CD4-positive, alpha-beta T cell treated with Interleukin-17A for 4 hours (primary cell): ENCODE measurements around the gene SNRNP200.

ENCODE experiments used
- DNase-seq: peaks from one replicate; pipeline ENCODE4 v3.0.0-alpha.2; 2020; ENCODE audit warnings: mixed read lengths

The SNRNP200 gene

DNA sequence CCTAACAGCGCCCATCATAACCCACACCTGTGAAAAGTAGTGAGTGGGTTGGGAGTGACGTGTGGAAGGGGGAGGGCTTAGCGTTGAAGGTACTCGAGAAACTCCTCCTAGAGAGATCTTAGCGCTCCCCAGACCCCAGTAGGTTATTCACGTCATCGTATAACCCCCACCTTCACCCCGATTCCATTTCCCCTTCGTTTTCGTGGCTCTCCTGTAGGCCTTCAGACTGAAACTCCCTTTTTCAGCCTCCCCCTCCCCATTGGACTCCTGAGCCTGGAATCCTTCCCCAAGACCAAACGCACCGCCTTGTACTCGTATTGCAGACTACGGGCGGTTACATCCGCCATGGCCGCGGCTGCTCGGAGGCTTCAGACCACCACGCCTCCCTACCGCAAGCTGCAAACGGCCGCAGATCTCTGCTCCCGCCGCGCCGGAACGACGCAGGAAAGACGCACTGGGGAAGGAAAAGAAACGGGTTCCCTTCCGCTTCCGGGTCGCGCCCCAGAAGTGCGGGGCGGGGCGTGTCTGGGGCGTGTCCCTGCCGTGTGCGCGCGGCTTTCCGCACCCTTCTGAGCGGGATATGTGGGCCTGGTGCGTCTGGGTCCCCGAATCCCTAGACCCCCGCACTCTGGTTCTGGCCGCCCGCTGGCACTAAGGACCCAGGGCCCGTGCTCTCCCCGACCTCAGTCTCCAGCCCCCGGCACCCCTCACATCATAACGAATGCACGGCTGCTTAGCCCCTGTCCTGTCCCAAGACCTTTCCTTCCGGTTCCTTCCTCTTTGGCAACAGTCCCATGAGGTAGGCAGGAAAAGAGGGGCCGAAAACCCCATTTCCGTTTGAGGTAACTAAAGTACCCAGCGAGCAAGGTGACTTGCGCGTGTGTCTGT, at the start of gene SNRNP200:
SNRNP200 (minus strand) TSS at position 456 of the 888 bp plus-strand sequence; CDS start at position 347, 109 bp downstream.
- DNase-seq, result peak; percentile 93

DNA sequence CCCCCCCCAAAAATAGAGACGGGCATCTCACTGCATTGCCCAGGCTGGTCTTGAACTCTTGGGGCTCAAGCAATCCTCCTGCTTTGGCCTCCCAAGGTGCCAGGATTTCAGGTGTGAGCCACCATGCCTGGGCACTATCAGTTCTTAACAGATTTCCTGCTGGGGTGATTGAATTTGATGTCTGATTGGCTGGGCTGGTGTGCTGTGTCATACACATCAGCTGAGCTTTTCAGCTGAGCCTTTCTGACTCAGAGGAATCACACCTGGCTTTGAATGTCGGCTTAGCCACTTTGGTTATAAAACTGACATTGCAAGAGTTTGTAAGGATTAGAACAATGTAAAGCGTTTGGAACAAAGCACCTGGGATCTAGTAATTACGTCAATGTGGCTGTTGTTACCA, 49.1 kb upstream of the SNRNP200 start:
- DNase-seq, result no peak

DNA sequence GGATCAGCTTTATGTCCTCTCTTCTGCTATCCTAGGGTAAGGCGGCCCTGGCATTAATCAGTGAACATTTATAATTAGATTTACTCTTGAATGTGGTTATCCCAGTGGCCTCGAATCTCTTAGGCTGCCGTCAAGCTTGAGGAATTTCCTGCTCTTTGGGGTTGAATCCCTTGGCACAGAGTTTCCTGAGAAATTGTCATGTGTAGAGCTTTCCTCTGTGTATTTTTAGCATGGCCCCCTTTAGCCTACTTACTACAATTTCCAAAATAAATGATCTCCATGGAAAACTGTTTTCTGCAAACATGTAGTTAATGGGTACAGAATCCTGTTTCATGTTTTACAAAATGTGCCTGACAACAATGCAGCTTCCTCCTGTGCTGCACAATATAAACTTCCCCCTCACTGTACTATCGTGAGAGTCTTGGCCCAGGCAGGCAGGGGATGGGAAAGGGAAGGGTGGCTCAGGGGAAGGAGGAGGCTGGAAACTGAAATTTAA, 48.3 kb upstream of the SNRNP200 start:
- DNase-seq, result no peak

DNA sequence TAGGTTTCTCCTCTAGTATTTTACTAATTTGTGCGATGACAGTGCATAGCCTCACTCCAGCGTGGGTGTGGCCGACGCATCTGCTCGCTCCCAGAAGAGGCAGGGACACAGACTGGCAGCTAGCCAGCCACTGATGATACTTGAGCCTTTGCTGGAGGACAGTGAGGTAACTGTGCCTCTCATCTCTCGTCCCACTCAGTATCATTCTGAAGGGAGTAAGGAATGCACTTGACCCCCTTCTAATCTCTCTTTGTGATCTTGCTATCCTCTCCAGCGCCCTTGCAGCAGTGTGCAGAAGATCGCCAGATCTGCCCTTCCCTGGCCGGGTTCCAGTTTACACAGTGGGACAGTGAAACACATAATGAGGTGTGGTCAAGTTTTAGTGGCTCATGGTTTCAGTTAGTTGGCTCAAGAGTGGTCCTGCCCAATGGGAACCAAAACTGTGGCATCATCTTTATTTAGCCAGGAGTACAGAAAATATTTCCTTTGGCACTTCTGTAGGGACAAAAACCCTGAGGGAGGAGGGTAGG, 47.8 kb upstream of the SNRNP200 start:
- no peak for DNase-seq

DNA sequence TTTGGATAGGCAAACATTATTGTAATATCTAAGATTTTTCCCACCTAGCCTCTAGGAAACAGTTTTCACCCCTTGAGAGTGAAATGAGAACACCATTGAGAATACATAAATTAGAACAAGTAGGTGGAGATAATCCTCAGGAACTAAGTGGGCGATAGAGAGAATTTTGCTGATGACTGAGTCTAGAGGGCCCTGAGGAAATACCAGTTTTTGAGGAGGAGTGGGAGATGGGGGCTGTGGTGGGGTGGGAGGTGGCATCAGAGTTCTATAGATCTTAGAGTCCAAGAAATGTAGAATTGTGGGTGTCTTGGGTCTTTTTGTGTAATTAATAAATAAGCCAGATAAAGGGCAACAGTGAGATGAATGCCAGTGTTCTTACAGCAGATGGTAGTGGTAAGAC, 42.0 kb upstream of the SNRNP200 start:
- DNase-seq, result no peak

DNA sequence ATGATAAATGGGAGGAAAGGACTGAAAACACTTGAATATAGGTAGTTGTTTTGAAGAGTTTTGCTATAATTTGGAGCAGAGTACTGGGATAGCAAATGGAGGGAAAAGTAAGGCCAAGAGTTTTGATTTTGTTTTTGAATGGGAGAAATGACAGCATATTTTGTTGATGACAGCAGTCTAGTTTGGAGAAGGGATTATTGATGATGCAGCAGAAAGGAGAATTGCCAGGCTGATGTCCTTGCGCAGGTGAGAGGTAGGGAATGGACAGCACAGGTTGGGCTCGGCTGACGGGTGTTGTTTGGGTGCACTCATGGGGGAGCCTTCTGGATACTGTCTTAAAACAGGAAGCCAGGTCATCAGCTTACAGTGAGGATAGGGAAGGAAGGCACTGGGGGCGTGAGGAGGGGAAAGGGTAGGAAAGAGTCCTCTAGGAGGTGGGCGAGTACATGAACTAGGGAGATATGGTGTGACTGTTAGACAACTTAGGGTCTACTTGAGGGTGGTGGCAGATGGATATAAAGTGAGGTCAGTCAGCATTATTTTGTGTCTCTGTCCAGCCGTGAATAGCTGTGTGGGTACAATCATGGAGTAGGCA, 40.6 kb upstream of the SNRNP200 start:
- no peak for DNase-seq

DNA sequence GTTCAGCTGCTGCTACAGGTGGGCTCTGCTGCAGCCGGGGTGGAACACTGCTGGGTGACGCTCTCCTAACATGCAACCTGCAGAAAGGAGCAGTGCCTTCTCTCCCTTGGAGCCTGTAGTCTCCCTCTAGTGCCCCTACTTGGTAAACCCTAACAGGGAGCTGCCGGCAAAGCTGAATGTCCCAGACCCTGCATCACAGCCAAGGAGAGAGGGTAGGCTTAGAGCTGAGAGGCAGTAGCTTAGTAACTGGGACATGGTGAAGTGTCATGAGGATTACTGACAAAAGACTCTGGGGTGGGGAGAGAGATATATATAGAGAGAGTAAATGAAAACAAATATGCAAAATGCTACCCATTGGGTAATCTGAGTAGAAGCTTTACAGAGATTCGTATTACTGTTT, 40.1 kb upstream of the SNRNP200 start:
- DNase-seq, result peak; percentile 28

DNA sequence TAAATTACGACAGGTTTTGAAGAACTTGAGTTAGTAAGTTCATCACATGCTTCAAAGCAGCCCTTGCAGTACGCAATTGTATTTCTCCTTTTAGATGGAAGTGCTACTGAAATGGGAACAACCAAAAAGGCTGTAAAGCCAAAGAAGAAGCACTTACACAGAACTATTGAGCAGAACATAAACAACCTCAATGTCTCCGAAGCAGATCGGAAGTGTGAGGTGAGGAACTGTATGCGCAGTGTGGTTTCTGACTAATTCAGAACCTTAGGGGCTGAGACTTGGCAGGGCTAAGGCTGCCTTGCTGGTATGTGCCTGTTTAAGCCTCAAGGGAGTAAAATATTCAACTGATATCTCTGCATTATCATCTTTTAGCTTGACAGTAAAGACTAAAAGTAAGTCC, 38.7 kb upstream of the SNRNP200 start:
- DNase-seq, result peak; percentile 63

DNA sequence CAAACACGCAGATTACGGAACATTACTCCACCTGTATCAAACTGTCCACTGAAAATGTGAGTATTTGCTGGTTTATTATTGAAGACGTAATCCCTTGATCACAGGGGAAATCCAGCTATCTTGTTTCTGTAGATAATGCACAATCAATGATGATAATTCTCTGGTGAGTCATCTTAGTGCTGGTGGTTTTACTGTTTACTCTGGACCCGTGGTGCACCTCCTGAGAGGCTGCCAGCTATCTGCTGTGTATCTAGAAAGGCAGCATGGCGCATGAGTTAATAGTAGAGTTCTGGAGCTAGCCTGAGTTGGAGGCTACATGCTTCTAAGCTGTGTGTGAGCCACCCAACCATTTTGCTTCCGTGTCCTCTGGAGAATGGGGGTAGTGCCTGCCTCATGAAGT, 36.7 kb upstream of the SNRNP200 start:
- DNase-seq, result peak; percentile 59

DNA sequence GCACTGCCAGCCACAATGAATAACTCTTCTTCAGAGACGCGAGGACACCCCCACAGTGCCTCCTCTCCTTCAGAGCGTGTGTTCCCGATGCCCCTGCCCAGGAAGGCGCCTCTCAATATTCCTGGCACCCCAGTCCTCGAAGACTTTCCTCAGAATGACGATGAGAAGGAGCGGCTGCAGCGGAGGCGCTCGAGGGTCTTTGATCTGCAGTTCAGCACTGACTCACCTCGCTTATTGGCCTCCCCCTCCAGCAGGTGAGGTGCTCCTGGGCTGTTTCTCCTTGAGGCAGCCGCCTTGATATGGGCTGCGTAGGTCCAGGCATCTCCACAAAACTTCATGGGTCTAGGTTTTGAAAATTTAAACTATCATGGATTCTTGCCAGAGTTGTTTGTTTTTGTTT, 36.3 kb upstream of the SNRNP200 start:
- no peak for DNase-seq

DNA sequence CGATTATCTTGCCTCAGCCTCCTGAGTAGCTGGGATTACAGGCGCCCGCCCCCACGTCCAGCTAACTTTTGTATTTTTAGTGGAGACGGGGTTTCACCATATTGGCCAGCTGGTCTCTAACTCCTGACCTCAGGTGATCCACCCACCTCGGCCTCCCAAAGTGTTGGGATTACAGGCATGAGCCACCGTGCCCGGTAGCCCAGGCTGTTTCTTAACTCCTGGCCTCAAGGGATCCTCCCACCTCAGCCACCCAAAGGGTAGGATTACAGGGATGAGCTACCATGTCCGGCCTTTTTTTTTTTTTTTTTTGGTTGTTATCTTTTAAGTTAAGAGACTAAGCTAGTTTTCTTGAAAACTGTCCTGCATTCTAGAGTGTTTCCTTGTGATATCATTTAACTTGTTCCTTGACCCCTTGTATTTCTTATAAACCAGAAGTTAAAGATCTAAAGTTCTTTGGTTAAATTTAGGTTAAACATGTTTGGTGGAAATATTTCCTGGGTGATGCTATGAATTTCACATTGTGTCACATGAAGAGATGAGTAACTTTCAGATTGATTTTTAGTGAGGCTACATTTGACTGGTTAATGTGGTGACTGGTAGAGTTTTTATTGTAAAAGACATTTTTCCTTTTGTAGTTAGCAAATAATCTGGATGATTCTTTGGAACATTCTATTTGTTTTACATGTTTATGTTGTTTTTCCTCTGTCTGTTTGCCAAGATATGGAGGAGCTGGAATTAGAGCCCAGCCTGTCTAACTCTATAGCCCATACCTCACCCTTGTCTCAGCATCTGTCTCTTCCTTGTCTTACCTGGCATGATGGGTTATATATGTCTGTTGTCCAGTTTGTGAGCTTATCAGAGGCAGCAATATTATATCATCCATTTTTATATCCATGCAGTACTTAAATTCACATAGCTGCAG, 35.4 kb upstream of the SNRNP200 start:
- no peak for DNase-seq

DNA sequence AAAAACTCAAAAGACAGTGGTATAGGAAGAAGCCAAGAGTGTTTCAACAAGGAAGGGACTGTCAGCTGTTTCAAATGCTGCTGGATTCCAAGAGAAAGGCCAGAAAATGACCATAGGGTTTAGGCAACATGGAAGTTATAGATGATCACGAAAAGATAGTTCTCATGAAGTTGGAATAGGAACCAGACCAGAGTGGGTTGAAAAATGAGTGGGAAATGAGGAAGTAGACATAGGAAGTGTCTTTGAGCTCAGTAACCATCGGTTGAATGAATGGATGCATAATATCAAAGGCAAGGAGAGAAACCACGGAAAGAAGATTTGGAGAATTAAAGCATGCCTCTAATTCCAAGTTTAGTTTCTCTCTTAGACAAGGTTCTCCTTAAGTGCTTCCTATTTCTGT, 31.5 kb upstream of the SNRNP200 start:
- DNase-seq, result no peak

DNA sequence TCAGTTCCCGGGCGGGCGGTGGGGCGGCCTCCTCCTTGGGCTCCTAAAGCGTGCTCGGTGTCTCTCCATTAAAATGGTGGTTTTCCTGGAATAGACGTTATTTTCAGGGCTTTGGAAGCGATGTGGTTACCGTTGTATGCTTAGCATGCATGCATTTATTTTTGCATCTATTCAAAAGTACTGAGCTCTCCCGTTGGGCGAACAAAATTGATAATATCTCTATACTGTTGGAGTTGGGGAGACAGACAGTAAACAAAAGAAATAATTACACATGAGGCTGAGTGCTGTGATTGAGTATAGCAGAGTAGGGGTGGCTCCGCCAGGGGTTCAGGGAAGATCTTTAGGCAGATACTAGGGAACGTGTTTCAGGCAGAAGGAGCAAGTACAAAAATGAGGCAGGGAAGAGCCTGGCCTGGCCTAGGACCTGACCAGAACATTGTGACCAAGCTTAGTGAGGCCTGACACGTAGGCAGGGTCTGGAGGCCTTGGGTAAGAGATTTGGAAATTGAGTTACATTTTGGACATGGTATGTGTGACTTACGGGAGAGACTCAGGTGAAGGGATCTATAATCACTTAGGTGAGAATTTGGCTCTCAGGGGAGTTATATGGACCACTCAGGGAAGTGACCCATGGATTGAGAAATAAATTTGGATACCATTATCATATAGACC, 30.9 kb upstream of the SNRNP200 start:
- DNase-seq, result no peak

DNA sequence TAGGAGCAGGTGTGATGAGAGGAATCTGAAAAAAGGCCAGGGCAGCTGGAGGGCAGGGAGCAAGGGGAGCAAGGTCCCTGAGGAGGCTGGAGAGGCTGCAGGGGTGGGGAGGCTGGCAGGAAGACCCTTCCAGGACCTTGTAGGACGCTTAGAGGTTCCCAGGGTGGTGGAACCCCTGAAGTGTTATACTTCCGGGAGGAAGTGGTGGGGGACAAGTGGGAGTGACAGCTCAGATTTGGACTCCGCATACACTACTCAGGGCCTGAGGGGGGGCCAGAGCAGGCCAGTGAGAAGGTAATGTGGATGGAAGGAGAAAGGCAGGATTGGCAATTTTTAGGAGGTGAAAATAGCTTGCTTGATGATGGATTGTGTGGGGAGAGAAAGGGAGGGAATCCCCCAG, 28.4 kb upstream of the SNRNP200 start:
- no peak for DNase-seq

DNA sequence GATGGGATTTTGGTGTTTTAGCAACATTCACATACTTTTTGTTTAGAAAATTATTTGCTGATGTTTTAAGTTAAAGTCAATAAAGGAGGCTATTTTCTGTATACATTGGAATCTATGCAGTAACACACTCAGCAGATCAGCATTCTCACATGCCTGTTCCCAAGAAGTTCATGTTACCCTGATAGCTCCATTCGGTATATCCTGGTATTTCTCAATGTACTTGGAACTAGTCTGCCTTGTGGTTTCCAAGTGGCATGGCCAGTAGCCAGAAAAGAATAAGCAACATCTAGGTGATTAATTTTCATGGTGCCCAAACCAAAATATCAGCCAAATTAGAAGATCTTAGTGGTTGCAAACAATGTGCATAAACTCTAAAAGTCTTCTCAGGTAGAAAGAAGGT, 25.1 kb upstream of the SNRNP200 start:
- no peak for DNase-seq

DNA sequence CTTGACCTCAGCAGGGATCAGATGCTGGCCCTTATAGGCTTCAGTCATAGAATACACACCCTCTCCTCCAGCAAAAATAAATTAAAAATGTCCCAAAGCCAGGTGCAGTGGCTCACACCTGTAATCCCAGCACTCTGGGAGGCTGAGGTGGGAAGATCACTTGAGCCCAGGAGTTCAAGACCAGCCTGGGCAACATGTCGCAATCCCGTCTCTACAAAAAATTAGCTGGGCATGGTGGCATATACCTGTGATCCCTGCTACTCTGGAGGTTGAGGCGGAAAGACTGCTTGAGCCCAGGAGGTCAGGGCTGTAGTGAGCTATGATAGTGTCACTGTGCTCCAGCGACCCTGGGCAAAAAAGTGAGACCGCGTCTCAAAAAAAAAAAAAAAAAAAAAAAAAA, 24.5 kb upstream of the SNRNP200 start:
- no peak for DNase-seq

DNA sequence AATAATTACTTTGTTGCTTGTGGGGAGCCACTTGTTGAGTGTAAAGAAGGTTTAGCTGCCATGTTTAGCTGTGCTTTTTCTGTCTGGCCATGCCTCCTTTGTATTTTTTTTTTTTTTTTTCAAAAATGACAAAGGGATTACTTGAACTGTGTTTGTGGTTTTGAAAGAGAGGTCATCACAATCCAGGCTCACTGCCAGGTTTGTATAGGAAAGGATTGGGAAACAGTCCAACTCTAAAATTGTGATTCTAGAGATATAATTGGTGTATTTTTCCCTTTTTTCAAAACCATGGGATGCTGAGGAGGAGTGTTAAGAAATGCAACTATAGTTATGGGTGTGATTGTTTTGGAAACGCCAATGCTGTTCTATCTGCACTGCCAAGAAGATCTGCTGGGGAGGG, 24.1 kb upstream of the SNRNP200 start:
- no peak for DNase-seq

DNA sequence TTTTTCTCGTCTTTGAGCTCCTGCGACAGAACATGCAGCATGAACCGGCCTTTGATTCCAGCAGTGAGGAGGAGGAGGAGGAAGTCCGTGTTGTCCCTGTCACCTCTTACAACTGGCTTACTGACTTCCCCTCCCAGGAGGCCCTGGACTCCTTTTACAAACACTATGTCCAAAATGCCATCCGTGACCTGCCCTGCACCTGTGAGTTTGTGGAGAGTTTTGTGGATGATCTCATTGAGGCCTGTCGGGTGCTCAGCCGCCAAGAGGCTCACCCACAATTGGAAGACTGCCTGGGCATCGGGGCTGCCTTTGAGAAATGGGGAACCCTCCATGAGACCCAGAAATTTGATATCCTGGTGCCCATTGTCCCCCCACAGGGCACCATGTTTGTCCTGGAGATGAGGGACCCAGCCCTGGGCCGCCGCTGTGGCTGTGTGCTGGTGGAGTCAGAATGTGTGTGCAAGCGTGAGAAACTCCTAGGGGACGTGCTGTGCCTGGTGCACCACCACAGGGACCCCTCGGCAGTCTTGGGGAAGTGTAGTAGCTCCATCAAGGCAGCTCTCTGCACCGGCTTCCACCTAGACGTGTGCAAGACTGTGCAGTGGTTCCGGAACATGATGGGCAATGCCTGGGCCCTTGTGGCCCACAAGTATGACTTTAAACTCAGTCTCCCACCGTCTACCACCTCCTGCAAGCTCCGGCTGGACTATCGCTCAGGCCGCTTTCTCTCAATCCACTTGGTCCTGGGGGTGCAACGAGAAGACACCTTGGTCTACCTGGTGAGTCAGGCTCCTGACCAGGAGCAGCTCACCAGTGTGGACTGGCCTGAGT, 21.9 kb upstream of the SNRNP200 start:
- DNase-seq, result no peak

DNA sequence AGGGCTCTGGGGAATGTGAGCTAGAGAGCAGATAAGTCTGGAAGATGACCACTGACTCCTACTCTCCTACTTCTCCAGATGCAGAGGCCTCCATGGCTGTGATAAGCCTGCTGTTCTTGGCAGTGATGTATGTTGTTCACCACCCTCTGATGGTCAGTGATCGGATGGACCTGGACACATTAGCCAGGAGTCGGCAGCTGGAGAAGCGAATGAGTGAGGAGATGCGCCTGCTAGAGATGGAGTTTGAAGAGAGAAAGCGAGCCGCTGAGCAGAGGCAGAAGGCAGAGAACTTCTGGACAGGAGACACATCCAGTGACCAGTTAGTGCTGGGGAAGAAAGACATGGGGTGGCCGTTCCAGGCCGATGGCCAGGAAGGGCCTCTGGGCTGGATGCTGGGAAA, 21.2 kb upstream of the SNRNP200 start:
- no peak for DNase-seq

DNA sequence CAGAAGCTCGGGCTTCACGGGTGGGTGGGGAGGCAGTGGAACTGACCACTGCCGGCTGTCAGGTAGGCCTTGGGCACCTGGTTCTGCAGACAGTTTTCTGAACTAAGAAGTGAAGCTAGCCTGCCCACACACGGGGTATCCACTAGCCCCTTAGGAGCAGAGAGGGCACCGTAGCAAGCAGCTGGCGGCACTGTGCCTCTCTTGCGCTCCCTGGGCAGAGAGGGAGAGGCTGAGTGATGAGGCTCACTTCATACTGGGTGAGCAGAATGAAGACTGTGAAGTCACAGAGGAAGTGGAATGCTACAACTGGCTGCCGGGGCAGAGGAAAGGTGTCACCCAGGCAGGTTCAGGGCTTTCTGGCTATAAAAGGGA, 20.5 kb upstream of the SNRNP200 start:
- peak; percentile 65 for DNase-seq
